GM18502 (cell line): ENCODE results near the gene LHX8.
"Not testable (repeated sequence)": the region's sequence is repeated elsewhere in the genome, so short reads cannot be mapped to it uniquely, and the experiment has no call there.

Source experiments
- ATAC-seq: cut with Tn5 transposase; IDR thresholded peaks from one replicate; pipeline ENCODE4 v1.9.1; 2021; ENCODE audit warnings: mild to moderate bottlenecking; ENCODE audit not compliant: unreplicated experiment, poor library complexity

LHX8 gene

GRCh38 chr1:75133750-75134646 lies at the start of gene LHX8:
LHX8 (plus strand) TSS chr1:75134388; CDS start chr1:75136615, 2,227 bp downstream.
- no peak for ATAC-seq

- no peak for ATAC-seq
Observed at GRCh38 chr1:75085931-75086330, 48.3 kb upstream of the LHX8 start.

- ATAC-seq: no peak
Observed at GRCh38 chr1:75087278-75087677, 46.9 kb upstream of the LHX8 start.

GRCh38 chr1:75092141-75092540 lies 42.0 kb upstream of the LHX8 start:
- ATAC-seq: no peak

- no peak for ATAC-seq
Observed at GRCh38 chr1:75097654-75098053, 36.5 kb upstream of the LHX8 start.

- no peak for ATAC-seq
Observed at GRCh38 chr1:75099581-75099980, 34.6 kb upstream of the LHX8 start.

- ATAC-seq: no peak
Observed at GRCh38 chr1:75100481-75101092, 33.6 kb upstream of the LHX8 start.

- not testable (repeated sequence) for ATAC-seq
Observed at GRCh38 chr1:75112362-75112951, 21.7 kb upstream of the LHX8 start.

- no peak for ATAC-seq
Observed at GRCh38 chr1:75115654-75116053, 18.5 kb upstream of the LHX8 start.

- ATAC-seq: no peak
Observed at GRCh38 chr1:75123756-75124155, 10.4 kb upstream of the LHX8 start.

- no peak for ATAC-seq
Observed at GRCh38 chr1:75124510-75124909, 9.7 kb upstream of the LHX8 start.

GRCh38 chr1:75125161-75125726 lies 8.9 kb upstream of the LHX8 start:
- ATAC-seq: no peak

- ATAC-seq: no peak
Observed at GRCh38 chr1:75126611-75127101, 7.5 kb upstream of the LHX8 start.

- ATAC-seq: no peak
Observed at GRCh38 chr1:75127916-75128717, 6.1 kb upstream of the LHX8 start.

- no peak for ATAC-seq
Observed at GRCh38 chr1:75129660-75129982, 4.6 kb upstream of the LHX8 start.

- no peak for ATAC-seq
Observed at GRCh38 chr1:75129983-75130789, 4.0 kb upstream of the LHX8 start.

GRCh38 chr1:75130865-75131564 lies 3.2 kb upstream of the LHX8 start:
- no peak for ATAC-seq

- ATAC-seq: no peak
Observed at GRCh38 chr1:75131565-75132241, 2.5 kb upstream of the LHX8 start.
